Muscle of arm (tissue), 12 donors: ENCODE results near the gene NEIL3. TPM values are rescaled to one million over a fixed set of nuclear protein-coding genes. Genes with fewer than 3 reads are reported as not detected.

Experiments used
- DNase-seq: peaks from one replicate; pipeline ENCODE4 v3.0.0-alpha.2; 2013
- polyA plus RNA-seq, 12 donors: library from polyadenylated mRNA; unstranded; fragments of 120-200 nt; gene quantifications; one replicate each; pipeline ENCODE4 v1.2.1, GENCODE V29; 2013; ENCODE audit not compliant: insufficient read length in 12 of 12

The NEIL3 gene
- polyA plus RNA-seq, 12 donors = 2.1 to 6.0 (median 3.8) TPM; not detected in 2

DNA sequence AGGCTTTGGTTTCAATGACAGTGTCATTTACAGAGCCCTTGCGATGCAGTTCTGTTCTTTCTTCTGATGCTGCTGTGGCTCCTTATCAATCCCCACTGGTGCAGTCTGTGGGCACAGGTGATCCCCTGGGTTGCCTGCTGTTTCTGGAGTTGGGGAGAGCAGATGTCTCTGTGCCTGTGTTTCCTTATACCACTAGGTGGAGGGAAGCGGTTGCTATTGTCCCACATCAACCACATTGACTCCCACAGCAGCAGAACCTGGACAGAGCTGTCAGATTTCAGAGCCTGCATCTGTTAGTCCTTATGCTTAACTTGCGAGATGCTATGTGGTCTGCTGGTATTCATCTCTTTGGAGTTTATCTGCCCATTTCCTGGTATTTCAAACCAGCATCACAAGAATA, 57.7 kb downstream of the NEIL3 start:
- no peak for DNase-seq

DNA sequence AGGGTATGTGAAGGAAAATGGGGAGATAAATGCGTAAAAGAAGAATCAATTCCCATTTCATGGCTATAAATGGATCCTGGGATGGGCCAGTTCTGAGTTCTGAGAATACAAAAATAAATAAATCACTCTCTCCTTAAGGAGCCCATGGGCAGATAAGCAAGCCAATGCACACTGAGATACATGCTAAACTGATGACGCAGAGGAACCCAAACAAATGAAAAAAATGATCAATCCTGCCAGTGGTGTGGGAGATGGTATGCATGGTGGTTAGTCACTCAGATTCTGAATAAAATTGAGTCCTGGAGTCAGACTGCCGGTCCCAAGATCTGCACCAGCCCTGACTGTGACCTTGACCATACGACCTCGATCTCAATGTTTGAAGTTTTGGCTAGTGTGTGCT, 59.7 kb downstream of the NEIL3 start:
- no peak for DNase-seq

DNA sequence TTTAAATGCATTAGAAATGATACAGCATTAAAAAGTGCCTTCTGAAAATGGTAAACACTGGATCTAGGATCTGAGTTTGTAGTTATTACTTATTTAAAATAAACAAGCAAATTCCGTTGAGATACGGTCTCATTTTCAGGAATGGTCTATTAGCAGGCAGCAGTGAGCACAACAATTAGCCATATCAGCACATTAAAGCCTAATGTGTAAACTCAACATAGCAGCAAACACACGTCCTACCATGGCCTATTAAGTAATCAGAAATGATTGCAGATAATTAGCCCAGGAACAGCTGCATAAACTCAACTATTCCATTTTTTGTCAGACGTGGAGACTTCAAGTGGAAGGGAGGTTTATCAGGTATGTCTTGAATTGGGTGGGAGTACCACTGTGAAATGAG, 61.8 kb downstream of the NEIL3 start:
- no peak for DNase-seq

DNA sequence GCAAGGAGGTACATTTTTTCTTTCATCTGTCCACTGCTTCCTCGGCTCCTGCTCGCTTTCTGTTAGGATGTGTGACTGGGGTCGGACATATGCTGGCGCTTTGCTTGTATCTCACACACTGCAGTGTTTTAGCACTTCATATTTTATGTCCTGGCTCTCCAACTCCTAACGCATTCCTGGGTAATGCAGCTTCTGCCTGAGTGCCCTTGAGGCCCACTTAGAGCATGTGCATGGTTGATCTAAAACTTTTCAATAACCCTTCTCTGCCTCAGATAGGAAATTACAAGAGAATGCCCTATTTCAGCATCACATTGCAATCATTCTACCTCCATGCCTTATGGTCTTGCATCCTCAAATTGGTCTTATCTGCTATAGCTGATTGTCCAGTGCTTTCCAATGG, 65.3 kb downstream of the NEIL3 start:
- no peak for DNase-seq

DNA sequence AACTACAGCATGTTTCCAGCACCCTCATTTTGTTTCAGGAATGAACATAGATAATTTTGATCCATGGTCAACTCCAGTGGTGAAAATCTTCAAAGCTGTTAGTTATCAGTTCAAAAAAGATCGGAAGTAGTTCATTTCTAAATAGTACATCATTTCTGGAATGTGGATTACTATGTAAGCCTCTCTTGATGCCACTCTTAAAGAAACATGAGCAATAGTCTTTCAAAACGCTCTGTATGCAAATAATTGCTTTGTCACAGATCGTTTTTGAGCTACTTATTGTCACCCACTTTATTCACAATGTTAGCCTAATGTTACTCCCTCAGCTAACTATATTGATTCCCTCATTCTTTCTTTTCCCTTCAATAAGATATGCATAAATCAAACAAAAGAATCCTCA, 65.7 kb downstream of the NEIL3 start:
- DNase-seq = no peak

DNA sequence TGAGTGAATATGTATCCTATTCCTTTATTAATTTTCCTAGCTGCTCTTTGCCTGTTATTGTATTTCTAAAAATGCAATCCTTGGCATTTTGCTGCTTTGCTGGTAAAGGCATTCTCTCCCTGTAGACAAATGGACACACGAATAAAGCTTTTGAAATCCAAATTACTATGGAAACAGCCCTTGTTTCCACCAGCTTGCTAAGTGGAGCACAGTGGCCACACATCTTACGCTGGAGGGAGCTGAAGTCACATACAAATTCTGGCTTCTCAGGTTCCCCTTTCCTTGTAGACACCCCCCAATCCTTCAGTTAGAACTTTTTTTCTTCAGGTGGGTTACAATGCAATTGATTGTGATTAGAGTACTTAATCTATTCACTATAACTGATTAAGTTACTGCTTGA, 66.3 kb downstream of the NEIL3 start:
- no peak for DNase-seq

DNA sequence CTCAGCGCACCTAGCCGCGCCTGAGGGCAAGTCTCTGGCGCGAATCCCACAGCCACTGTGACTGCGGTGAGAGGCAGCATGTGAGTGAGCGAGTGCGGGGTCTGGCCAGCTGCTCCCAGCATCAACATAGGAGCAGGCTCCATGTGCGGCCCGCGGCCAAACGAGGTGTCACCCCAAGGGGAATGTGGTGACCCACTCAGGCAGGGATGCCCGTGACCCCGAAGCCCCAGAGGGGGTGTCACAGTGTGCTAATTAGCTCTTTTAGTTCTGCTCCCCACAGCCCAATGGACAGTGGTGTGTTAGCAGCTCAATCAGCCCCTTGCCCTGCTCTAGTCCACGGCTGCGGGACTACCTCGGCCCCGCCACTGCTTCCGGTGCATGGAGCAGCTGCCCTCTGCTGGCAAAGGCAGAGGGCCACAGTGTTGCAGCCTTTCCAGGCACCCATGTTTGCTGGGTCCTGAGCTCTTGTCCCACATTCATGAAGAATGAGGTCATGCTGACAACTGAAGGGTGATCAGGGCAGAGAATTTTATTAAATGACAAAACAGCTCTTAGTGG, 71.1 kb downstream of the NEIL3 start:
- no peak for DNase-seq

DNA sequence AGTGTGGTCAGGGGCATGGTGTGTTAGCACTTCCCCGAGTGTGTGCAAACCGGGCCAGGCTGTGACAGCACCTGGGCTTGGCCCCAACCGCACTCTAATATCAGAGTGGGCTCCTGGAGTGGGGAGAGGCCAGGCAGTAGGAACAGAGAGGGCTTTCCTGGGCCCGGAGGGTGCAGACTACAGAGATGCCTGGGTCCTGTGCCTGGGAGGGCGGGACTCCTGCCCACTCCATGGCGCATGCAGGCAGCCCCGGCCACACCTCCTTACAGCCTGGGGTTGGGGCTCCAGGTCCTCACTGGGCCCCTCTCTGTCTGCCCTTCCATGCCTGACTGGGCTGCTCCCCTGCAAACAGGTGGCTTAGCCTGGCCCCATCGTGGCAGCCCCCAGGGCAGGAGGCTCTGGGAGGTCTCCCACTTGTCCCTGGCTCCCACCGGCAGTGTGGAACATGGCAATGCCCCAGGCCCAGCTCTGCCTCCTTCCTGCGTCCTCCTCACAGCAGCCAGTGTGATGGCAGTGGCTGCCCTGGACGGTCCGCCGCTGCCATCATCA, 72.2 kb downstream of the NEIL3 start:
- no peak for DNase-seq

DNA sequence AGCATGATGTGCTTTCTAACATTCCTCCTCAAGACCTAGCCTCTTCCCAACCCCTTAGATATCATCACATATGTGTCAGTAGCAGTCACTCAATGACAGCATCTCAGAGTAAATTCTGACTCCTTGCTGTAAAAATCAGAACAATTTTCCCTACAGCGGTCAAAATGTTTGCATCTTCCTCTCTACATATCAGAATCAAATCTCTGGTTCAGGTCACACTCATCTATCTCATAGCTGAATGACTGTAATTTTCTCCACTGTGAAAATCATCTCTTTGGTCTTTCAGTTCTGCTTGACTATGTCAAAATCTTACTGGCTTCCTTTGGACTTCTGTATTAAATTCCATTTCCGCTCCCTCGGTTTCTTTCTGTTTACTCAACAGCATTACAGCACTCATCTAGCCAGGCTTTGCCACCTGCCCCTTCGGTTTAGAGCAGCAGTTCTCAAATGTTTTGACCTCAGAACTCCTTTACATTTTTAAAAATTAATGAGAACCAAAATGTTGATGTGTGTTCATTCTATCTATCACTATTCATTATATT, 75.3 kb downstream of the NEIL3 start:
- DNase-seq = no peak

DNA sequence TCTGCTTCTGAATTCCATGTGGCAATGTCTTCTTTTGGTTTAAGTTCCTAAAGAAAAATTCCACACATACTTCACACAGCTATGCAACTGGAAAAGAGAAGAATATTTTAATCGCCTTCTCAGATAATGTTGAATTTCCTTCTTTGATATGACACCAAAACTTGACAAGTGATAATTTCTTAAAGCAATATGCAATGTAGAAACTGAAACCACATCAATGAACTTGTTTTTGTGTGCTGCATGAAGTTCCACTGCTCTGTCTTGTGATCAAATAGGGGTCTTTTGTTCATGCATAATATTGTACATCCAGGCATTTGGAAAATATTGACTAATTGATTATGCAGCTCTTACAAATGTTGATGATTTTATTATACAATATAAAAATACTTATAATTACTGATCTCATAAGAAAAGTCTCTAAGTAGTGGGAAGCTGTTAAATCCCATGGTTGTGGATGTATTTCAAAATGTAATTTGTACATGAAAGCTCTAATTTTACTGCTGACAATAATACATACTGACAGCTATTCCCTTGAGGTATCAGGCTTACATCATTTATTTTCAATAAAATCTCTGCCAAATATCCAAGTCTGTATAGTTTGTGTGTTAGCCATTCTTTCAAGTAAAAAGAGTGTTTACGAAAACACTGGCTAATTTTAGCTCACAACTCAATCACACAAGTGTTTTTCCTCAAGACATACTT, 76.1 kb downstream of the NEIL3 start:
- DNase-seq = no peak

DNA sequence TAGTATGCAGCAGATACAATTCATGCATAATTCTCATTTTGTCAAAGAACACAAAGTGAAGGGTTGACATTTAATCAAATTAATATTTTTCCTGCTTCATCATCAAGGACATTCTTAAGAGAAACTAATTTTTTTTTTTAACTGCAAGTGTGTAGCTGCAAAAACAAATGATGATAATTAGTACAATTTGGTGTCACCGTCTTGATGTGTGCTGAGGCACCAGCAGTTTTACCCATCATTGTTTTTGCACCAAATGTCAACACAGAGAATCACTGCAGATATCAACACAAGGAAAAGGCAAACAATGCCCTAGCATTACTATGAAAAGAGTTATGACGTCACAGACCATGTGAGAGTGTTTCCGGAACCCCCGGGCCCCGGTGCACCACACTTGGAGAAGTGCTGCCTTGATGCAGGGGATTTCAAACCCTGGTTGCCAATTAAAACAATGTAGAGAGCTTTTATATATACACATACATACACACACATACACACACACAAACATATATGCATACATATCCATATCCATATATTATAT, 76.7 kb downstream of the NEIL3 start:
- no peak for DNase-seq

DNA sequence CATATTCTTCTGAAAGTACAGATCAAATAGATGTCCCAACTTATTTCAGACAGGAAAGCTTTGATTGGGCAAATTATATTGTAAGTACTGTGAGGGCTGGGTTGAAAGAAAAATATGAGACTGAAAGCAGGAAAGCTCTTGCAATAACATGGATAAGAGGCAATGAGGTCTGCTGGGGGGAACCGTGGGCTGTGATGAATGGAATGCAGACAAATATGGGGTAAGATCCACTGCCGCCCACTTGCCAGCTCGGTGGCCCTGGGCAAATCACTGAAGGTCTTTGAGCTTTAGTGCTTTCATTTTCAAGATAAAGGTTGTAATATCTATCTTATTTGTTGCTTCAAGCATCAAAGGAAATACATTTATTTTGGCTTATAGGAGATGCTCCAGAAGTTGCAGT, 81.6 kb downstream of the NEIL3 start:
- no peak for DNase-seq

DNA sequence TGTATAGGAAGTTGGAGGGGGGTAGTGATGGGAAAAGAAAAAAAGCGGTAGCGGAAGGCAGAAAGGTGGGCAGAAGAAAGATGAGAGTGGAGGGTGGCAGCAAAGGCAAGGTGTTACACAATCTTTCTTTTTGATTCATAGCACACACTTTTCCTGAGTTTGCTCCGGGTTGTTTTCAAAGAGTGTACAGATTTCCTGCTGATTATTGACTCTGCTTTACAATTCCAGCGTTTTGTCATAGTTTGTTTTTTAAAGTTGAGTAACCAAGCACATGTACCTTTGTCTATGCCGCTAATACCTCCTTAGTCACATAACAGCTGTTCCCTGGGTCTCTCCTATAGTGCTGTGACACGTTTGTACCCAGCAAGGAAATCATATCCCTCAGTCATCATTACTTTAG, 82.3 kb downstream of the NEIL3 start:
- no peak for DNase-seq

DNA sequence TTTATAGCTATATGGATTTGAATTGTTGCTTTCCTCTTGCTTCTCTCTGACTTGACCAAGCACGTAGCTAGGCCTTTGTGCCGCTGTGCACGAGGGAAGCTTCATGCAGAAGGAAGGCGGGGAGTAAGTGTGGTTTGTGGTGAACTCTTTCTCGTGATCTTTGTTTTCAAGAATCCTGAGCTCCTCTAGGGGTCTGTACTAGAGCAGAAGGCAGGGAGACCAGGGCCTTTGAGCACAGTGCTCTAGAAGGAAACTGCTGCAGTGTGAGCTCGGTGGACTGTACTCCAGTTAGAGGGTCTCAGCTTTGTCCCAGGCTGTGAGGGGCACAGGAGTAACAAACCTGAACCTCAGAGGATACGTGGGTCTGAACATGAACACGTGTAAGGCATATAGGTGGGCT, 83.6 kb downstream of the NEIL3 start:
- DNase-seq = no peak

DNA sequence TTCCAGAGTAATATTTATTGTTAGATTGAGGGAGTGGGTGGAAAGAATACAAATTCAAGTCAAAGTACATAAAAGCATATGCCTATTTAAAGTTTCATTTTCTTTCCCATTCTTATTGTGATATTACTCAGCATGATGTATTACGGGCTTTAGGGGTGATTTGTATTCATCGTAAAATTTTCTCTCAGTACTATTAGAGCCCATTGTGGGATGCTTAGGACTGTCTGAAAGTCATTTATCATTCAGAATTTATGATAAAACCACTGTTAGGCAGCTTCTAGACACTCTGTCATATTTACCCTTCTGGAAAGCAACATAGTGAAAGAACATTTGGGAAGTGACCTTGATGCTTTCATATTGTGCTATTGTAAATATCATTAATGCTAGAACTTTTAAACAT, 86.7 kb downstream of the NEIL3 start:
- DNase-seq = no peak

DNA sequence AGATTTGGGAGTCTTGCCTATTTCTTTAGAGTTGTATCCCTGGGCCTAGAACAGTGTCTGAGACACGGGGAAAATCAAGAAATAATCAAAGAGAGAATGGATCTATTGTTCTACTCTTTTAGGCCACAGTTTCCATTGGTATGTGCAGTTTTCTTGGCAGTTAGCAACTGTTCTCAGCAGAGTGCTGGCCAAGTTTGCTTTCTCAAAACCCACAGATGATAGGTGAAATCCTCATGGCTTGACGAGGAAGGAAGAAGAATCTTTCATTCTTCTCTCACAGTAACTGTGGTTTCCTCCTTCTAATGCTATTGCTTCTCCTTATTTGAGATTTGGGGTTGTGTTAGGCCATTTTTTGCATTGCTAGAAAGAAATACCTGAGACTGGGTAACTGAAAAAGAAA, 90.4 kb downstream of the NEIL3 start:
- no peak for DNase-seq

DNA sequence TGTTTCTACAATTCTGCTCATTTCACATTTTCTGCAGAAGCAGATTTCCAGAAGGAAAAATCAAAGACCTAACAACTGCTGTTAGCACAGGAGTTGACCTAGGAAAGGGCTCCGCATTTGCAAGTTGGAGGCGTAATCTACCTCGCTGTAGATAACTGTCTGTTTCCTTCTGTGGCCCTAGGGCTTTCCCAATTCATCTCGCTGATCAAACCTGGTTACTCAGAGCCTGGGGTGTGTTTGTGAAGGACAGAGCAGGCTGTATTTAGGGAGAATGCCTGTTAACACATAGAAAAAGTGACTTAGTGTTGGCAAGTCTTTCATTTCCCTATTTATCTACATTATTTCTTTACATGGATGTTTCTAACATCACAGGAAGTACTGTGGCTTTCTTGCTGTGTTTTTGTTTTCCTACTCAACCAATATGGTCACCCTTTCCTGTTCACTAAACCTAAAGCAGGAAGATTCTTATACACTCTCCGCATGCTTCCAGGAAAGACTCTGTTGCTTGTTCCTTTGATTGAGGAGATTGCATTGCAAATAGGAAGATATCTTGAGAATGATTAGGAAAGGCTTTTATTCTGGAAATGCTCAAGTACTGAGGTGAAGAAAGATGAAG, 92.1 kb downstream of the NEIL3 start:
- no peak for DNase-seq

DNA sequence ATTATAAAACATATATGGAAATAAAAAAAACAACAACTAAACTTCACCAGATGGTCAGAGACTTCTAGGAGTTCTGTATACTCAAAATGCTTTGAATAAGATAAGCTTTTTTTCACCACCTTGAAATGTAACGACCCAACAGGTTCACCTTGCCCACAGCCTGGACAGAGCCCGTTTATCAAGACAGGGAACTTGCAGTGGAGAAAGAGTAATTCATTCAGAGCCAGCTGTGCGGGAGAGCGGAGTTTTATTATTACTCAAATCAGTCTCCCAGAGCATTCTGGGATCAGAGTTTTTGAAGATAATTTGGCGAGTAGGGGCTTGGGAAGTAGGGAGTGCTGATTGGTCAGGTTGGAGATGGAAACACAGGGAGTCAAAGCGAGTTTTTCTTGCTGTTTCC, 94.1 kb downstream of the NEIL3 start:
- DNase-seq = no peak

DNA sequence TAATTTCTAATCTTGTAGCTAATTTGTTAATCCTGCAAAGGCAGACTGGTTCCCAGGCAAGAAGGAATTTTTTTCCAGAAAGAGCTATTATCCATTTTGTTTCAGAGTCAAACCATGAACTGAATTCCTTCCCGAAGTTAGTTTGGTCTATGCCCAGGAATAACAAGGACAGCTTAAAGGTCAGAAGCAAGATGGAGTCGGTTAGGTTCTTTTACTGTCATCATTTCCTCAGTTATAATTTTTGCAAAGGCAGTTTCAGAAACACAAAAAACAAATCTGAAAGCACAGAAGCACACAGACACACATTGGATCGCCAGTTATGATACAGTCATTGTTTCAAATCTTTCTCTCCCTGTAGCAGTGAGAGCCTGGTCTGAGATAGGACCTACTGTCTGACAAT, 94.7 kb downstream of the NEIL3 start:
- no peak for DNase-seq

DNA sequence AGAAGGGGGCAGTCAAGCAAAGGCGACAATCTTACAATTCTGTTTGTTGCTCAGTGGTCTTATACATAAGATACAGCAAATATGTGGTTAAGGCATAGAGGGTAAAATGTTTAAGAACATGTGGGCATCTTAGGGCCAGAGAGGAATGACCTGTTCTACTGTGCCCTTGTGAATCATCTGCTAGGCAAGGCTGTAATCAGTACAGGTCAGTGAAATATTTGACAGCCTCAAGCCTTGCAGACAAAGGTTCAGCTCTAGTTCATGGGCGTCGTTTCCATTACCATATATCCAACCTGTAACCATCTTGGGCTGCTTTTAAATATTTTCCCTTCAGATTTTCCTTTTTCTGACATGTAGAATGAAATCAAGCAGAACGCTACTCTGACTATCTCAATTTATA, 95.3 kb downstream of the NEIL3 start:
- no peak for DNase-seq

DNA sequence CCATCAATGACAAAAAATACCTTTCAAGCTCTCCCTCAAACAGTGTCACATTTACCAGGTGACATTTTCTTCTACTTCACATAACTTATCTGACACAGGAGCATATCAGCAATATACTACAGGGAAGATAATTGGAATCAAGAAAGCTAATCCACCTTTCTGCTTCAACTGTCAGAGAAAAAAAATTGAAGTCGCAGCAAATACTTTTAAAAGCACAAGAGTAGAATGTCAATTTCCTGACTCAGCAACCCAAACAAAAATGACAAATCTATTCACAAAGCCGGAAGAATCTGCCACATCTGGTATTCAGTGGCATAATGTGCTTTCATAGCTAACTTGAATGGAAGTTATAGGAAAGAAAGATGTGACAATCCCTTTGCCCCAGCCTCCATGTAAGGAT, 95.8 kb downstream of the NEIL3 start:
- no peak for DNase-seq

DNA sequence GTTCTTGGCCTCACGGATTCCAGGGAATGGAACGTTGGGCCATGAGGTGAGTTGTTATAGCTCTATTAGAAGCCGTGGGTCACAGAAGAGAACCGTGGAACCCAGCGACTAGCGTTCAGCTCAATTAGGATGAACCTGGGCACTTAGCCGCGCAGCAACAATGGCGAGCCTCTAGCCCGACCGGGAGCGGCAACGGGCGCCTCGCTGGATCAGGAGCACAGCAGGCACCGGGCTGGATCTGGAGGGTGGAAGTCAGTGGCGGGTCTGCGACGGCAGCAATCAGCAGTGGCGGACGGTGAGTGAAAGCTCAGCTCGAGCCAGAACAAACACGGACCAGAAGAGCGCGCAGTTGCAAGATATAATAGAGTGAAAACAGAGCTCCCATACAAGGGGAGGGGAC, 98.3 kb downstream of the NEIL3 start:
- DNase-seq = no peak

DNA sequence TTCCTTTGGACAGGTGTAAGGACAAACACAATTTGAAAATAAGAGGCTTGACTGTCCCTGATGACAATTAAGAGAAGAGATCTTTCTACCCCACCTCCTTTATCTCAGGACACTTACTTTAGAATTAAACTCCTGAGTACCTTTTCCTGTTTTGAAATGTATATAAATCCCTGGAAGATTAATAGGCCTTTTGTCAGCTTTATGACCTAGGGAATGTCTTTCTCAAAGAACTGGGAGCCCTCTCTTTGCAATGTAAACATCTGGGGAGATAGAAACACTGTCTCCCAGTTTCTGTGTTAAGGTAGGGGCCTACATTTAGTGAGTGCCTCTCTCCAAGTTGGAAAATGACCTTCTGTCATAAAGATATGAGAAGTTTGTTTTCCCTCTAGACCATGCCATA, 100.9 kb downstream of the NEIL3 start:
- no peak for DNase-seq
